Transverse colon (tissue), 4 donors: ENCODE measurements around the gene RASGRP1.

Experiments
- CTCF ChIP-seq, 5 experiments: fragments of 200-600 bp in 3 of 5; fragments of 450-650 bp in 2 of 5; sonication (generic) in 3 of 5; IDR thresholded peaks; 1 replicate in 2 of 5; 2 replicates in 3 of 5; pipeline ENCODE4 v1.5.1; 2016 to 2017; ENCODE audit warnings: antibody characterized with exemption in 5 of 5, inconsistent platforms in 3 of 5, mild to moderate bottlenecking in 2 of 5, moderate library complexity in 1 of 5
- EP300 ChIP-seq: sonication (generic); formaldehyde crosslinking; IDR thresholded peaks from one replicate; pipeline ENCODE4 v1.6.1; 2017; ENCODE audit warnings: antibody characterized with exemption, low read depth
- POLR2A ChIP-seq: fragments of 450-650 bp; IDR thresholded peaks from one replicate; pipeline ENCODE4 v1.6.1; 2016; ENCODE audit warnings: antibody characterized with exemption, mild to moderate bottlenecking, moderate library complexity
- POLR2AphosphoS5 ChIP-seq, 3 donors: sonication (generic); formaldehyde crosslinking; IDR thresholded peaks; one replicate each; pipeline ENCODE4 v1.6.1; 2016; ENCODE audit warnings: antibody characterized with exemption in 3 of 3

- TF ChIP-seq CTCF (IDR thresholded peaks at IDR 0.05) (no peak), POLR2AphosphoS5 (IDR thresholded peaks at IDR 0.05) (no peak), EP300 (no peak), POLR2A (no peak)
Observed at GRCh38 chr15:38587214-38587613, 22.6 kb upstream of the RASGRP1 start.
